NCI-H2029 (cell line): Measurements from ENCODE around the gene RNASE9.
"Not testable (repeated sequence)": the region's sequence is repeated elsewhere in the genome, so short reads cannot be mapped to it uniquely, and the experiment has no call there.

ENCODE experiments used
- DNase-seq: peaks from one replicate; lab custom pipeline; 2025; lab: John Stamatoyannopoulos, UW

The RNASE9 gene

DNA sequence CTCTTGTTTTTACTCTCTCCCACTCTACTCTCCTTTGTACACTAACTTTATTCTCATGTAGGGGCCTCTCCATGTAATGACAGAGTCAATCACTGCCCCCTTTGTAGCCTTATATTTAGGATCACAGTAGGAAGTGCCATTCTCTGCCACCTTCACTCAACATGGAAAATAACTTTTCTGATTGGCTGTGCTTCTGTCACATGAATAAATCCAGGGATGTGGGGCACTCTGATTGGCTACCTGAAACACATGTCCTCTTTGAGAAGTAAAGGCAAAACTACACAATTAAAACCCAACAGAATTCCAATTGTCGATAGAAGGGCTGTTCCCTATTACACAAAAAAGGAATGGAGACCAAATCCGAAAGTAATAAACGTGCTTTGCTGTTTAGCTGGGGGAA, at the start of gene RNASE9:
RNASE9 (minus strand) TSS at position 87 of the 400 bp plus-strand sequence.
- DNase-seq, result no peak

DNA sequence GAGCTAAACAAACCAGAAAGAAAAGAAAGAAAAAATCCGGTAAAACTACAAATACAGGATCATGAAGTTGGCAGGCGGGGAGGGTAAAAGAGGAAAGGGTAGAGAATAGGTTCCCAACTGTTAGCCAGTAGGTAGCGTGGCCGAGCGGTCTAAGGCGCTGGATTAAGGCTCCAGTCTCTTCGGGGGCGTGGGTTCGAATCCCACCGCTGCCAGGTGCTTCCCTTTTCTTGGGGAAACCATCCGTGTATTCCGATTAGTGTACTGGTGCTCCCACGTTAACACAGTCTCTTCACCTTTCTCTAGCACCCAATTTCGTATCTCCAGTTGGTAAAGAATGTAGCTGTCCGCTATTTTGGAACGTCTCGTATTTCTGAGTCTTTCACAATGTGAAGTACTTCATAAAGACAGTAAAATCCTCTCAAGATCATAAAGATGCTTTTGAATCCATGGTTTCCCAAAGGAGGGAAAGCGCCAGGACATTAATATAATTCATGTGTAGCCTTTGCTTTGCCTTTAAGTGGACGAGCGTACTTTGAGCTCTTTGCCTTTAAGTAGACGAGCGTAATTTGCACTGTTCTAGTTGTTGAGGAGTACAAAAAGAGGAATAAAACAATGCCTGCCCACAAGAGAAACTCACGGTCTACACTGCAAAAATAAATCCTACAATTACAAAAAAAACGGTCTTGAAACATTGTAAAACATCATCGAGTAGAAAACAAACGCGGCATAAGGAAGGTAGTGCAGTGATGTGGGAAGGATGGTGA, 49.3 kb upstream of the RNASE9 start:
- peak; percentile 30 for DNase-seq

DNA sequence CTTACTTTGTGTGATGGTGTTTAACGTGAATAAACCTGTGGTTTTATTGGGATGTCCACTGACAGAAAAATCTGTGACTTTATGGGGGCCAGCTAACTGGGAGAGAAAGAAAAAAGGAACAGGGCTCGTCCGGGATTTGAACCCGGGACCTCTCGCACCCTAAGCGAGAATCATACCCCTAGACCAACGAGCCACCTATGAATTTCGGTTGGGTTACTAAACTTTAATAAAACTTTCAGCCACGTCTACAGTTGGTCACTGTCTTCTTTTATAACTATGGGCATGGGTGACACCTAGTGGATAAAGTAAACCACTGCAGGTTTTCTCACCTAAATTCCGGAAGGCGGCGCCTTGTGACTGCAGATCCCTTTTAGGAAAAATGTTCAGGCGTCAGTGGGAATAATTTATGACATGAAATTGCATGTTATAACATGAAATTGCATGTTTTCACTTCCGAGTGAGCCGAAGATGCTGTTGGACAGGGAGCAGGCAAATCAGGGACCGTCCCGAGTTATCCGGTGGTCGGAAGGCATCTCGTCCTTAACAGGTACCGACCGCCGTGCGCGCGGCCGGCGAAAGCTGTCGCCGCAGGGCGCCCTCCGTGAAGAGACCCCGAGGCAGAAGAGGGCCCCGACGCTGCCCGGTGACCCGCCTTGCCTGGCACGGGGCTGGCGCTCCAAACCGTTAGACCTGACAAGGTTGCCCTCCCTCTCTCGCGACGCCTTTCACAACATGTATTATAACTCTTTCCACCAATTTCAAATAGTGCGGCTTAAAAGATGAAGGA, 48.6 kb upstream of the RNASE9 start:
- DNase-seq, result peak; percentile 79

DNA sequence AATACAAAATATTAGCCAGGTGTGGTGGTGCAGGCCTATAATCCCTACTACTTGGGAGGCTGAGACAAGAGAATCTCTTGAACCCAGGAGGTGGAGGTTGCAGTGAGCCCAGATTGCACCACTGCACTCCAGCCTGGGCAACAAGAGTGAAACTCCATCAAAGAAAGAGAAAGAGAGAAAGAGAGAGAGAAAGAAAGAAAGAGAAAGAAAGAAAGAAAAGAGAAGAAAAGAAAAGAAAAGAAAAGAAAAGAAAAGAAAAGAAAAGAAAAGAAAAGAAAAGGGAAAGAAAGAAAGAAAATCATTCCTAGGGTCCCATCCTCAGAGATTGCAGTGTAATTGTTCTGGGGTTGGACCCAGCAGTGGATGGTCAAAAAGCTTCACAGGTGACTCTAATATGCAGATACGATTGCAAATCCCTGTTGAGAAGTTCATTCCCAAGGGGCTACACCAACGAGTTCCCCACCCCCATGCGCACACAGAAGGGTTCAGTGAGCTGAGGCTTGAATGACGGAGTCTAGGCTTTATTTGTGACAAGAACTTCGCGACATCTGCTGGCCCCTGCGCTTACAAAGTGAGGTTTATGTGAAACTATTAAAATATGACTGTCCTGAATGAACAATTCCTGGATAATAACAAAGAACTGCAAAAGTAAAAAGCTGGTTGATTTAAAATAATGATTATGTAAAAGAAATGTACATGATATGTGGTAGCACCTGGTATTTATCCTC, 47.7 kb upstream of the RNASE9 start:
- DNase-seq, result no peak

DNA sequence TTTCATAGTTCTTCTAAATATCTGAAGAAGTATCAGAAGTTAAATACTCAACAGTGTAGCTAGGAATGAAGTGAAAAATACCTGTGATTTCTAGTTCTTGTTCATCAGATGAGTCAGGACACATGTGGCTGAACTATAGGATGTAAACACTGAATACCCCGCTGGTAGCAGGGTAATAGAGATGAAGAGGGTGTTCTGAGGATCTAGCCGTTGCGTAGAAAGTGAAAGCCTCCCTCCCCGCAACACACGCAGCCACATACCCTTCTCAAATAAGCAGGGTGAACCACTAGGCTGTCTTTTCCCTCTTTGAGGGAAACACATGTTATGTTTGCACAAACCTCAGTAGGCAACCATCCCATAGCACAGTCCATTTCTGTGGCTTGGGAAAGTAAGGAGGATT, 46.8 kb upstream of the RNASE9 start:
- no peak for DNase-seq

DNA sequence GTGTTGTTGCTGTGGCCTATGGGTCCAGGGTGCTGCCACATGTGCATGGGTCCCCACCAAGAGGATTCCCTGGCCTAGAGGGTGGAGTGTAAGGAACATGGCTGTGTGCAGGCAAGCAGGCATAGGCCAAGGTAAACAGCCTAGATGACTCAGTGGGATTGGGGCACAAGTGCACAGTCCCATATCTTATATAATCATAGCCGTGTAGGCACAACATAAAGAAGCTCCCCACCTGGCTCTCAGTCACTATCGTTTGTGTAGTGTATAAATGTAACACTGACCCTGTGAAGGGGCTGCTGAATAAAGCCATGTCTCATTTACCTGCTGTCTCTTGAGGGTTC, 46.0 kb upstream of the RNASE9 start:
- DNase-seq, result no peak

DNA sequence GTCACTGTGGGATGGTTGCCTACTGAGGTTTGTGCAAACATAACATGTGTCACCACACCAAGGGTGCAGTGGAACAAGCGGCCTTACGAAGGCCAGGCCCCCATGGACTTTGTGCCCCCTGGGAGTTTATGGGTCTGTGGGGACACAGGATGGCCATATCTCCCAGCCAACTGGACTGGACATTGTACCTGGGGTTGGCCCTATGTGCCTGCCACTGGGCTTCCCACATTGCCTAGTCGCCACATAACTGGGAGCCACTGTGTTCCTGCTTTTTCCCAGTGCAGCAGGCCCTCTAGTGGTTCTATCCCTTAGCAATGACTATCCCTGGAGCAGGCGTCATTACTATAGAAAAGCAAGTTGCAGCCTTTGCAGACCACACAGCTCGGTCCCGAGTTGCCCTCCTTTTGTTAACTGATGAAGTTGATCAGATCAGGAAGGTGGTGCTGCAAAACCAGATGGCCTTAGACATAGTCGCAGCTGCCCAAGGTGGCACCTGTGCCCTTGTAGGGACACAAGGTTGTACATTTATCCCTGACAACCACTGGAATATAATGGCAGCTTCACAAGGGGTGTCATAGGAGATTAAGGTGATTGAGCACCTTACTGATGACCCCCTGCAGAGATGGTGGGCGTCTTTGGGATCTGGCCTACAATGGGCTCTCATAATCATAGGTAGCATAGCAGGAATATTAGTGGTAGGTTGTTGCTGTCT, 45.5 kb upstream of the RNASE9 start:
- DNase-seq, result no peak

DNA sequence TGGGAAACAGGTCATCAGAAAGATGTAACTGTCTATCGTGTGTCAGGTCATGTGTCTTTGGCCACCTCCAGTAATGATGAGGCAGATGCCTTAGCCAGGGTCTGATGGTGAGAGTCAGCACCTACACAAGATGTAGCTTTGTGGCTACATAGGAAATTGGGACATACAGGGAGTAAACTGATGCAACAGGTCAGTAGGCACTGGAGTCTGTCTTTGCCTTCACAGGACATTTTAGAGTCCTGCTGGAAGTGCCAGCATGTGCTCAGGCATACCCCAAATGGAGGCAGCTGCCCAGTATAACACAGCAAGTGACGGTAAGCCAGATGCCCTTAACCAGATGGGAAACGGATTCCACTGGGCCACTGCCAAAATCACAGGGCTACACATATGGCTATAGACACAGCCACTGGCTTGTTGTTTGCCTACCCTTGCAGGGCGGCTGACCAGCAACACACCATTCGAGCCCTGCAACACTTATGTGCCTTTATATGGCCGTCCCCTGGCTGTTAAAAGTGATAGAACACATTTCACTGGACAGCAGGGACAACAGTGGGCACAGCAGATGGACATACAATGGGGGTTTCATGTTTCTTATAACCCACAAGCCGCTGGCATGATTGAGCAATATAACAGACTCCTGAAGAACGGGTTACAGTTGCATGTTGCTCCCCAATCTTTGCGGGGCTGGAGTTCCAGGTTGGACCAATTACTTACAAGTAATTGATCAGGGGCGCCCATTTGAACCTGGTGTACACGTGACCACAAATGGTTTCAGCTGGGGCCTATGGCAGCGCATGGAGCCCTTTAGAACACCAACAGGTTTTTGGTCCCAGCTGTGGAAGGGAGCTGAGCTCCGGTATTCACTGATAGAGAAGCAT, 43.2 kb upstream of the RNASE9 start:
- DNase-seq, result no peak

DNA sequence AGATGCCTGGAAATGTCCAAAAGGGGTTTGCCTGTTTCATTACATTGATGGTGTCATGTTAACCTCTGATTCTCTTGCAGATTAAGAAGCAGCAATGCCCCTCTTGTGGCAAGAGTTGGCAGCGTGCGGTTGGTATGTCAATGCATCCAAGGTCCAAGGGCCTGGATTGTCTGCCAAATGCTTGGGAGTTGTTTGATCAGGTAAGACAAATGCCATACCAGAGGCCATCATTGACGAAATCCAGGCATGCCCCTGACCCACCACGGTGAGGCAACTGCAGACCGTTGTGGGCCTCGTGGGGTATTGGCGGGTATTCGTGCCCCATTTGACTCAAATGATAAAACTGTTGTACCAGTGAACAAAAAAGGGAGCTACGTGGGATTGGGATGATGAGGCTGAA, 41.7 kb upstream of the RNASE9 start:
- no peak for DNase-seq

DNA sequence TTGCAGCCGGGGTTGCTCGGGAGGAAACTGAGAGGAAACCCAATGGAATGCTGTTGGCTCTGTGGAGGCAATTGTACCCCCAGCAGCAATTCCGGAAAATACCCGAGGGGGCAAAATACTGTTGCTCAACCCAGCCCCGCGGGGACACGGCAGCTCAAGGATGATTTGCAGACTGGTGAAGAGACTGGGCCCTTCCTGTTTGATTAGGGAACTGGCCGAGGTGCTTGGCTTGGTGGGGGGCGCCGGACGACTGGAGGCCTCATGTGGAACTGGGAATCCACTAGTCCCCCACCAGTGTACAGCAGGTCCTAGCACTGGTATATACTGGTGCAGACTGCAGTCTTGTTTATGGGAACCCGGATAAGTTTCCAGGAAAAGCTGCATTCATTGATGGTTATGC, 40.7 kb upstream of the RNASE9 start:
- no peak for DNase-seq

DNA sequence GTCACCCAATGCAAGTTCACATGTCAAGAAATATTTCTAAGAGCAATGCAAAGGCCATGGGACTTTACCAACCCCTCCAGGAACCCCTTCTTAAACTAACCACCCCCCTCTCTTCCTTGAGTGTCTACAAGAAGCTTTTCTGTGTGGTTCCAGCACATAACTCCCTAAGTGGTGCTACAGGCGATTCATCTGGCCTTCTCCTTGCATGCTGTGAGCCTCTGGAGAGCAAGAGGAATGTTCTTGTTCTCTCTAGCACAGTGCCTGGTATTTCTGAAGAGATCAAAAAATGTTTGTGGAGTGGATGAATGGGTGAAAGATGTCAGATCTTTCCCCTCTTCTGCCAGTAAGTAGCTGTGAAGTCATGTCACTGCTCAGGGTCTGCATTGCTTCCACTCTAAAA, 36.3 kb upstream of the RNASE9 start:
- DNase-seq, result no peak

DNA sequence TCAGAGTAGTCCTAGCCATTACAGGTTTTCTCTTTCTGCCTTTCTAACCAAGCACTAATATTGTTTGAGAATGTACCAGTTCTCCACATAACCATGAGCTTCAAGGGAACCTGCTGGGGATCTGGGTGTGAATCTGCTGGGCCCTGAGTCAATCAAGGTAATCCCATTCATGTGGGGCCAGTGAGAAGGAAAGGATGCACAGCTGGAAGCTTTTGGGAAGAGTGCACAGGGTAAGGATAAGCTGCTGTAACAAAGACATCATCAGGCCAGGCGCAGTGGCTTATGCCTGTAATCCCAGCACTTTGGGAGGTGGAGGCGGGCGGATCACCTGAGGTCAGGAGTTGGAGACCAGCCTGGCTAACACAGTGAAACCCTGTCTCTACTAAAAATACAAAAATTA, 34.9 kb upstream of the RNASE9 start:
- not testable (repeated sequence) for DNase-seq

DNA sequence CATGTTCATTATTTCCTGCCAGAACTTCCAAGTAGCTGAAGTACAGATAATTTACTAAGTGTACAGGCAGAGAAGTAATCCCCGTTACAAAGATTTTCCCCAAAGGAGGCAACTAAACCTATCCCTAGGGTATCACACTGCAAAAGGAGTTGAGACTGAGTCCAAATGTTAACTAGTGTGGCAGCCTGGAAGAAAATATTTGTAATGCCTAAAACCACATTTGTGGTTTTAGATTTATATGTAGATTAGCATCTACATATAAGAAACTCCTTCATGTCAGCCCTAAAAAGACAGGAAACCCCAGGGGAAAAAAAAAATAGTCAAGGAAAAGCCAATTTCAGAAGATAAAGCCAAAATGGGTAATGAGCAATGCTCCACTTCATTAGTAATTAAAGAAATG, 31.7 kb upstream of the RNASE9 start:
- no peak for DNase-seq

DNA sequence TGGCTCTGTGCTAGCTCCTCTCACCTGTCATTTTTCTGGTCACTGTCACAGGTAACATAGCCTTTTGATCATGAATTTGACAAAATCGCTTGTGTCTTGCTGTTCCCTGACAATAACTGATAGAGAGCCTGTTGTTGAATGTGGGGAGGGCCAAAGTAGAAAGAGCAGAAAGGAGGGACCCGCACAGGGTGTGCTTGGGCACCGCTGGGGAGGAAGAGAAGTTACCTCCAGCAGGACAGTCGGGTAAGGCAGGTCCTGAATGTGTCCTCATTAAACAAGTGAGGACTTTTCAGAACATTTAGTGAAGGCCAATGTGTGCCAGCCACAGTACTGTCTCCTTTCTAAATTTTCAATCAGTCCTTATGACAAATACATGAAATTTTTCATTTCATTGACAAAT, 30.4 kb upstream of the RNASE9 start, which contains the start of gene RNASE12:
RNASE12 (minus strand) TSS at position 142 of the 400 bp plus-strand sequence. CDS start 653 bp downstream, outside the sequence.
- DNase-seq, result no peak

DNA sequence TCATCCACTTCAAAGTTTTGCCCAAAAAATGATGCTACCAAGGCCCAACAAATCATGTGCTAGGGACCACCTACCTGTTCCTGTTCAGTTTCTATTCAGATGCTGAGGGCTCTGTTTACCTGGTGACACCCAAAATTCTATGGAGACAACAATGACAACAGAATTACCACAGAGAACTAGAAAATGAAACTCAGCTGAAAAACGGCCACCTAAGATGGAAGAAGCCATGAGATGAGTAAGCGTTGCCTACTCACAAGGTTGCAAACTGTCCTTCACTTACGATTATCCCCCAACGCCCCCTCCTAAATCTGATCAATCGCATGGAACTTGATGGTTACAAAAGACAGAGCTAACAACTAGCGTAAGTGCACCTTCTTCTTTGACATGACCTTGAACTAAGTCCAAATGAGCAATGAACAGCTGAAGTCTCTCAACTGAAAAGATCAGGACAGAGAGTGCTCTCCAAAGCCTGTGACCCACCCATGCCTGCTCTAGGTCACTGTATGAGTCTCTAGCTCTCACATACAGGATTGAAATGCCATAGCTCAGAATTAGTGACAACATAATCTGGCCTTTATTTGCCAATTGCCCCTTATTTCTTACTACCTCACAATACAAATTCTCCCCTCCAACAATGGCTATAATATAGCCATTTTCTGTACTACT, 26.8 kb upstream of the RNASE9 start, which contains the start of gene RNASE11:
RNASE11 (minus strand) TSS at position 513 of the 666 bp plus-strand sequence.
- DNase-seq, result no peak

DNA sequence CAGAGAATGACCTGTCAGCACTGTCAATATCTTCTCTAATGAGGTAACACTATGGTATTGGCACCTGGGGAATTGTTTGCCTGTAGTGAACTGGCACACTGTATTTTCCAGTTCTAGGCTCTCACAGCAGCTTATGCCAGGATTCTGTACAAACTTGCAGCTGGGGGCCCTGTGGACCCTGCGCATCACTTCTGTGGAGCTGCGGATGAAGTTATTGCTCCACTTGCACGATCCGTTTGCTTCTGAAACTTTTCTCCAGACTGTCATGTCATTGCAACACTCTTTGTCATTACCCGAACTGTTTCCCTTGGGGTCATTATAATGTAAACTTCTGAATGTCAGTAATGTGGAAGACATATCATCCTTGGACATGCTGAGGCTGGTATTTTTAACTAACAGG, 23.1 kb upstream of the RNASE9 start:
- DNase-seq, result no peak

DNA sequence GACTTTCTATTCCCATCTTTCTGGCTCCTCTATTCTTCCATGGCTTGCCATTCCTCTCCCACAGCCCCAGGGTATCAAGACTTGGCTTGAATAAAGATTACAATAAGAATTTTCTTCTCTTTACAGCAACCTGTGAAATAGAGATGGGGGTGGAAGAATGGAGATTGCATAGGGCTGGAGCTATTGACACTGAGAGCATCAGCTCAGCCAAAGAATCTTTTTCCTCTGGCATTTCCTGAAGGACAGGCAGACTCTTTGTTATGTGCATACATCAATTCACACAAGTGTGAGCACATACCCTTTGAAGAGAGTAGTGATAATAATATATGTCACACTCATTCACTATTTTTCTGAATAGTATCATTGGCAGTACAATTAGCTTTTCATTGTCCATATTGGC, 22.3 kb upstream of the RNASE9 start:
- no peak for DNase-seq

DNA sequence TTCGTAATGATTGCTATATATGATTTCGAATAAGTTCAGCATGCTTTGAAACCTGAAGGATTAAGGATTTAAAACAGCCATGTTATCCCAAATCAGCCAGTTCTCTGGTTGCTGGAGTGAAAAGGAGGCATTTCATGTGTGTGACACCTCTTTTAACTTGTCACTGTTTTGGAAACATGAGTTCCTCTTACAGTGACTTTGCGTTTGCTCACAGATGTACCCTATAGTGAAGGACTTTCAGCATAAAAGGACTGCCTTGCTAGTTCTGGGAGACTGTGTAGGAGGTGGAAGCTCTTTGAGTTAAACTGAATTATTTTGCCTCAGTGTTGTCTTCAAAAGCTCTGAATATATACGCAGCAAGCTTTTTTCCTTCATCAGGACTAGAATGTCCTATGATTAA, 19.4 kb upstream of the RNASE9 start:
- DNase-seq, result no peak

DNA sequence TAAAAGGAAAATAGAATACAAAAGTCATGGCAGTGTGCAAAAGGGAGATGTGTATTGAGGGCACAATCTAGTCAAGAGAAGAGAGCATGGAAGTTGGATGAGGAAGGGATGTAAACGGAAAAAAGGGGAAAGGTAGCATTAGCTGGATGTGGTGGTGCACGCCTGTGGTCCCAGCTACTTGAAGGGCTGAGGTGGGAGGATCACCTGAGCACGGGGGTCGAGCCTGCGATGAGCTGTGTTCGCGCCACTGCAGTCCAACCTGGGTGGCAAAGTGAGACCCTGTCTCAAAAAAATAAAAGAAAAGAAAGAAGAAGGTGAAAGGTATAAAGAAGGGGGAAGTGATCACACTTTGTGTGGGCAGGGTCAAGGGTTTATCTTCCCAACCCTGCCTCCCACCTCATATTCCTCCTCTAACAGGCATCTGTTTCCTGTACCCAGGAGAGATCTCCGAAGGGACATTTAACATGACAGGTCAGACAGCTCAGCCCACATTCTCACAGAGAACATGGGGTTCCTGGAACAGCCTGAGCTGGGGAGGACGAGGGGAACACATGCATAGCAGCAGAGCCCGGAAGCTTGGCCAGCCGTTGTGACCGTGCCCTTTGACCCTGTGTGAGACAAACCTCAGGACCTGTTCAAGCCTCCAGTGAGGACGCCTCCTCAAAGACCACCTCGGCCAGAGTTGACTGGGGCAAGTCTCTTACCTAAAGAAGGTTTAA, 18.1 kb upstream of the RNASE9 start:
- DNase-seq, result no peak

DNA sequence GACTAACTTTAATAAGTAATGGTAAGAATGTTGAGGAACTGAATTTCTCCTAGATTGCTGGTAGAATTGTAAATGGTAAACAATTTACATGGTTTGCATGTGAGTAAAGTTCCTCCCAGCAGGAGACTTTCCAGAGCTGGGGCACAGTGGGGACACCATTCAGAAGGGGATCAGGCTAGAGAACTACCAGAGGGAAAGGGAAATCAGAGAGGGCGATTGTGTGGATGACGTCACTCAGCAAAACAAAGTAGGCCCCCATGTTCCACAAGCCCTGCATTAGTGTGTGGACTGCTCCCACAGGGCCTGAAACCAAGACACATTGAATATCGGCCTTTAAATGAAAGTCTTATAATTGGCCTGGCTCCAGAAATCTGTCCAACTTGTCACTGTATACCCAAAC, 17.5 kb upstream of the RNASE9 start:
- DNase-seq, result no peak
